HG03196 (cell line): ENCODE results near the gene ABCB4.

Experiments
- ATAC-seq: cut with Tn5 transposase; IDR thresholded peaks from one replicate; pipeline ENCODE4 v1.9.1; 2021; ENCODE audit not compliant: unreplicated experiment

Gene ABCB4

GRCh38 chr7:87475359-87476178 is at the start of gene ABCB4:
ABCB4 (minus strand) TSS chr7:87475680; CDS start chr7:87475465, 215 bp downstream.
- ATAC-seq, result peak; percentile 21

GRCh38 chr7:87518735-87519134 is 43.3 kb upstream of the ABCB4 start:
- no peak for ATAC-seq

GRCh38 chr7:87517891-87518290 is 42.4 kb upstream of the ABCB4 start:
- ATAC-seq, result no peak

- no peak for ATAC-seq
These were observed 41.8 kb upstream of the ABCB4 start for GRCh38 chr7:87517136-87517815.

- ATAC-seq, result no peak
These were observed 38.4 kb upstream of the ABCB4 start for GRCh38 chr7:87513735-87514335.

GRCh38 chr7:87512906-87513305 is 37.4 kb upstream of the ABCB4 start:
- ATAC-seq, result no peak

- no peak for ATAC-seq
These were observed 36.0 kb upstream of the ABCB4 start for GRCh38 chr7:87511510-87511909.

GRCh38 chr7:87510411-87510875 is 35.0 kb upstream of the ABCB4 start:
- no peak for ATAC-seq

- no peak for ATAC-seq
These were observed 32.0 kb upstream of the ABCB4 start for GRCh38 chr7:87507446-87507845.

- no peak for ATAC-seq
These were observed 31.0 kb upstream of the ABCB4 start for GRCh38 chr7:87506246-87507180.

- peak; percentile 41 for ATAC-seq
These were observed 30.2 kb upstream of the ABCB4 start for GRCh38 chr7:87505557-87506245.

GRCh38 chr7:87505122-87505521 is 29.6 kb upstream of the ABCB4 start:
- no peak for ATAC-seq

- no peak for ATAC-seq
These were observed 24.0 kb upstream of the ABCB4 start for GRCh38 chr7:87499494-87499893.

- ATAC-seq, result no peak
These were observed 23.4 kb upstream of the ABCB4 start for GRCh38 chr7:87498893-87499292.

GRCh38 chr7:87497482-87497881 is 22.0 kb upstream of the ABCB4 start:
- no peak for ATAC-seq

- ATAC-seq, result no peak
These were observed 19.9 kb upstream of the ABCB4 start for GRCh38 chr7:87495366-87495765.

- no peak for ATAC-seq
These were observed 19.0 kb upstream of the ABCB4 start for GRCh38 chr7:87494454-87494853.

- ATAC-seq, result no peak
These were observed 7.7 kb upstream of the ABCB4 start for GRCh38 chr7:87483131-87483530.

- ATAC-seq, result no peak
These were observed 6.6 kb upstream of the ABCB4 start for GRCh38 chr7:87482115-87482514.

GRCh38 chr7:87480386-87480785 is 4.9 kb upstream of the ABCB4 start:
- no peak for ATAC-seq
